Endothelial cell of umbilical vein (primary cell): ENCODE data around the gene ANGPTL2. TPM values are rescaled to one million over a fixed set of nuclear protein-coding genes. Genes with fewer than 3 reads are reported as not detected.

Source experiments
- BruUV-seq: library from RNA; stranded (reverse); fragments of 400-500 nt; replicated peaks from 2 replicates; lab custom pipeline; 2021; lab: Mats Ljungman, UMichigan
- CTCF ChIA-PET: fragments of 300-600, 350-600 bp; sonication (Branson Sonifier 250); formaldehyde crosslinking; loops from one replicate; lab custom pipeline; 2021; ENCODE audit warnings: antibody characterized with exemption, inconsistent platforms; lab: Charles Lee
- POLR2A ChIA-PET: fragments of 300-600, 350-600 bp; sonication (Branson Sonifier 250); formaldehyde crosslinking; loops from one replicate; lab custom pipeline; 2021; ENCODE audit warnings: antibody characterized with exemption, inconsistent platforms; lab: Charles Lee
- DNase-seq: peaks from one replicate; pipeline ENCODE4 v3.0.0-alpha.2; 2011; ENCODE audit warnings: low read depth, low spot score
- FAIRE-seq: peaks from 2 replicates; lab custom pipeline; 2011; peaks lifted over from hg19 to GRCh38; lab: Jason Lieb, UNC
- H2AFZ ChIP-seq: 2 replicates; pipeline ENCODE4 v1.6.0; 2012; ENCODE audit warnings: low read depth, low read length, control low read depth, inconsistent platforms
- H3K27ac ChIP-seq: 2 replicates; pipeline ENCODE4 v1.5.1; 2011; ENCODE audit warnings: low read depth, mild to moderate bottlenecking, control low read depth, low read length, moderate library complexity; ENCODE audit not compliant: insufficient read depth
- H3K27me3 ChIP-seq, 2 experiments: 2 replicates each; pipeline versions ENCODE4 v1.6.0 to v1.6.1; 2011; ENCODE audit warnings: low read length in 2 of 2, mixed read lengths in 1 of 2; ENCODE audit not compliant: control insufficient read depth in 2 of 2, insufficient read depth in 2 of 2
- H3K36me3 ChIP-seq, 2 experiments: 2 replicates in 1 of 2; 3 replicates in 1 of 2; pipeline ENCODE4 v1.5.1; 2011; ENCODE audit warnings: low read length in 2 of 2, mild to moderate bottlenecking in 1 of 2, moderate library complexity in 1 of 2; ENCODE audit not compliant: control insufficient read depth in 2 of 2, insufficient read depth in 2 of 2; ENCODE audit errors: extremely low read depth in 1 of 2
- H3K4me1 ChIP-seq: 3 replicates; pipeline ENCODE4 v1.5.1; 2011; ENCODE audit warnings: mild to moderate bottlenecking, low read length; ENCODE audit not compliant: control insufficient read depth, insufficient read depth; ENCODE audit errors: extremely low read depth
- H3K4me2 ChIP-seq: 2 replicates; pipeline ENCODE4 v1.6.1; 2011; ENCODE audit warnings: low read length, control low read depth, mixed read lengths; ENCODE audit not compliant: insufficient read depth
- H3K4me3 ChIP-seq, 3 experiments: fragments of 200-600 bp in 1 of 3; sonication (generic), shearing (Covaris generic) in 1 of 3; replicated peaks in 1 of 3; 2 replicates each; pipeline ENCODE4 v1.5.1; 2011 to 2016; ENCODE audit warnings: control low read depth in 3 of 3, low read length in 3 of 3, mild to moderate bottlenecking in 2 of 3, inconsistent platforms in 1 of 3, low read depth in 1 of 3, moderate library complexity in 1 of 3; ENCODE audit not compliant: insufficient read depth in 1 of 3
- H3K79me2 ChIP-seq: 2 replicates; pipeline ENCODE4 v1.6.0; 2012; ENCODE audit warnings: low read length, inconsistent platforms; ENCODE audit not compliant: control insufficient read depth, insufficient read depth
- H3K9ac ChIP-seq: replicated peaks from 2 replicates; pipeline ENCODE3; 2011; ENCODE audit warnings: low read length, control low read depth; ENCODE audit not compliant: insufficient read depth; ENCODE audit errors: extremely low read depth
- H3K9me1 ChIP-seq: replicated peaks from 3 replicates; pipeline ENCODE4 v1.6.0; 2011; ENCODE audit warnings: mild to moderate bottlenecking, low read length; ENCODE audit not compliant: control insufficient read depth, insufficient read depth; ENCODE audit errors: extremely low read depth
- H3K9me3 ChIP-seq: replicated peaks from 2 replicates; pipeline ENCODE4 v1.5.1; 2012; ENCODE audit warnings: low read length, inconsistent platforms; ENCODE audit not compliant: control insufficient read depth, insufficient read depth
- H4K20me1 ChIP-seq: replicated peaks from 2 replicates; pipeline ENCODE3; 2011; ENCODE audit warnings: mild to moderate bottlenecking, low read length; ENCODE audit not compliant: control insufficient read depth, insufficient read depth; ENCODE audit errors: extremely low read depth
- EZH2 ChIP-seq: IDR thresholded peaks from 2 replicates; pipeline ENCODE4 v1.6.1; 2012; ENCODE audit warnings: borderline replicate concordance, low read depth, mild to moderate bottlenecking, moderate library complexity, low read length, inconsistent platforms; ENCODE audit not compliant: severe bottlenecking
- FOS ChIP-seq: IDR thresholded peaks from 2 replicates; pipeline ENCODE4 v1.6.1; 2011; ENCODE audit warnings: mild to moderate bottlenecking, low read length, moderate library complexity, borderline replicate concordance; ENCODE audit not compliant: insufficient read depth
- GATA2 ChIP-seq: IDR thresholded peaks from 2 replicates; pipeline ENCODE4 v1.7.0; 2011; ENCODE audit warnings: low read depth, mild to moderate bottlenecking, moderate library complexity, mixed read lengths, low read length; ENCODE audit not compliant: insufficient read length, insufficient read depth
- JUN ChIP-seq: IDR thresholded peaks from 2 replicates; pipeline ENCODE4 v1.6.1; 2011; ENCODE audit warnings: borderline replicate concordance, low read depth; ENCODE audit not compliant: insufficient read length, insufficient read depth
- MYC ChIP-seq: IDR thresholded peaks from one replicate; pipeline ENCODE4 v1.6.1; 2011; ENCODE audit warnings: mild to moderate bottlenecking, low read depth, low read length
- POLR2A ChIP-seq: IDR thresholded peaks from 2 replicates; pipeline ENCODE4 v1.6.1; 2012; ENCODE audit warnings: low read depth, mild to moderate bottlenecking, control low read depth, low read length
- POLR2AphosphoS5 ChIP-seq: IDR thresholded peaks from 2 replicates; pipeline ENCODE4 v1.6.1; 2012; ENCODE audit warnings: low read depth, mild to moderate bottlenecking, control low read depth, low read length, moderate library complexity; ENCODE audit not compliant: insufficient read depth
- dilution Hi-C: fragments of 300-500 bp; cut with MboI; formaldehyde crosslinking; loops from one replicate; pipeline ENCODE4 v1.15.0; 2019; ENCODE audit warnings: low sequenced_read_pairs; ENCODE audit not compliant: extremely low pct_ligation_motif_present
- intact Hi-C: fragments of 100-400 bp; cut with micrococcal nuclease; formaldehyde crosslinking; loops from one replicate; pipeline ENCODE4 v1.10.0; 2022
- polyA plus RNA-seq, 4 experiments: library from polyadenylated mRNA; depleted of rRNA in 3 of 4; stranded (reverse) in 3 of 4; unstranded in 1 of 4; fragments of >200 nt; gene quantifications; 2 replicates each; pipeline versions ENCODE4 v1.2.1 to v1.2.3, GENCODE V29; 2011 to 2012; ENCODE audit warnings: missing spikeins in 1 of 4
- total RNA-seq: library from RNA; stranded (reverse); gene quantifications from 2 replicates; pipeline ENCODE4 v1.2.3, GENCODE V29; 2021
- TF ChIP-seq, protein P1 (sequence below), 2 donors: IDR thresholded peaks; 1 replicate in 1 of 2; 2 replicates in 1 of 2; pipeline ENCODE4 v1.5.1; 2011; ENCODE audit warnings: low read length in 2 of 2, mild to moderate bottlenecking in 2 of 2, moderate library complexity in 2 of 2, control low read depth in 1 of 2, inconsistent platforms in 1 of 2, low read depth in 1 of 2; ENCODE audit not compliant: insufficient read depth in 1 of 2; ENCODE audit errors: extremely low read depth in 1 of 2
- TF ChIP-seq, protein P2 (sequence below): IDR thresholded peaks from 2 replicates; pipeline ENCODE4 v1.6.1; 2011; ENCODE audit not compliant: insufficient read depth, insufficient read length

Gene ANGPTL2
- total and polyA plus RNA-seq, 2 donors (not counting 3 experiments of a cell fraction or from before 2014, with no cell fraction given), result 15.1 to 24.5 TPM

DNA sequence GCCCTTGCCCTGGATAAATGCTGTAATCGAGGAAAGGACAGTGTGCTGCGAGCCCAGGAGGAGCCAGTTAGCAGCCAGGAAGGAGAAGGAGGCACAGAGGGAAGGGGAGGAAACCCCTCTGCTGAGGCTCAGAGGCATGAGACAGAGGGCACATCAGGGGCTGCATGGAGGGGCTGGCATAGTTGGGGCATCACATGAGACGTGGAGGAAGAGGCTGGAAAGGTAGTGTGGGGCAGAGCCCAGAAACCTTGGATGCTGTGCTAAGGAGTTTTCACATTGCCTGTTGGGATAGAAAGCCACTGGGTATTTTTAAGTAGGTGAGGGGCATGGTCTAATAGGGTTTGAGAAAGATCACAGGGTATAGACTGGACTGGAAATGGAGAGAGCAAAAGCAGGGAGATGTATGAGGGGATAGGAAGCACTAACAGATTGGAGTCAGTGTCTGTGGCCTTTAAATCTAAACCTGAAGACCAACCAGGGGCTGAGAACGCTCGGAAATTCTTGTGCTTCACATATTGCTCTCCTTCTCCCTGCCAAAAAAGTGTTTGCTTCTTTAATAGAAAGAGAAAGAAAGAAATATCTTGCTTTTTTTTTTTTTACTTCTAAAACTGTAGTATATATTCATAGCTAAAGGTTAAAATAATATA lies 33.0 kb upstream of the ANGPTL2 start:
- Histone ChIP-seq H4K20me1 (no peaks in the 10 kb centered on the region), H3K9me1 (no peaks in the 10 kb centered on the region), H3K27me3 (no peaks in the 10 kb centered on the region), H3K4me2 (no peak overlapping the region), H3K4me1 (peaks cover 14% of the 10 kb centered on the region), H3K27ac (no peak overlapping the region), H3K9ac (no peak overlapping the region), H2AFZ (peak overlapping the region; percentile 26), H3K79me2 (no peaks in the 10 kb centered on the region), H3K9me3 (no peaks in the 10 kb centered on the region), H3K4me3 (no peak overlapping the region), H3K36me3 (no peaks in the 10 kb centered on the region)
- intact Hi-C loops, result no loop called here
- POLR2A ChIA-PET, result interaction anchor here (1.0 kb wide), 1 partner anchor 32 kb away, joined by 3 read pairs; no protein-coding TSS in a partner anchor
- no TSS peak for BruUV-seq
- CTCF ChIA-PET, result interaction anchor here (0.6 to 1.8 kb wide), 12 partner anchors 8 to 215 kb away, joined by 3 to 7 read pairs (median 4); partner anchors contain the start of gene ANGPTL2
- dilution Hi-C loops, result no loop called here
- DNase-seq, result no peak
- FAIRE-seq, result no peak
- TF ChIP-seq MYC (no peak), POLR2AphosphoS5 (no peak), FOS (no peak), POLR2A (no peak), JUN (no peak), EZH2 (no peak), GATA2 (no peak)
- TF ChIP-seq, protein P1, sequence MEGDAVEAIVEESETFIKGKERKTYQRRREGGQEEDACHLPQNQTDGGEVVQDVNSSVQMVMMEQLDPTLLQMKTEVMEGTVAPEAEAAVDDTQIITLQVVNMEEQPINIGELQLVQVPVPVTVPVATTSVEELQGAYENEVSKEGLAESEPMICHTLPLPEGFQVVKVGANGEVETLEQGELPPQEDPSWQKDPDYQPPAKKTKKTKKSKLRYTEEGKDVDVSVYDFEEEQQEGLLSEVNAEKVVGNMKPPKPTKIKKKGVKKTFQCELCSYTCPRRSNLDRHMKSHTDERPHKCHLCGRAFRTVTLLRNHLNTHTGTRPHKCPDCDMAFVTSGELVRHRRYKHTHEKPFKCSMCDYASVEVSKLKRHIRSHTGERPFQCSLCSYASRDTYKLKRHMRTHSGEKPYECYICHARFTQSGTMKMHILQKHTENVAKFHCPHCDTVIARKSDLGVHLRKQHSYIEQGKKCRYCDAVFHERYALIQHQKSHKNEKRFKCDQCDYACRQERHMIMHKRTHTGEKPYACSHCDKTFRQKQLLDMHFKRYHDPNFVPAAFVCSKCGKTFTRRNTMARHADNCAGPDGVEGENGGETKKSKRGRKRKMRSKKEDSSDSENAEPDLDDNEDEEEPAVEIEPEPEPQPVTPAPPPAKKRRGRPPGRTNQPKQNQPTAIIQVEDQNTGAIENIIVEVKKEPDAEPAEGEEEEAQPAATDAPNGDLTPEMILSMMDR (IDR thresholded peaks at IDR 0.05; ENCODE audit: extremely low read depth in 1 of 2, insufficient read depth in 1 of 2, low read depth in 1 of 2, low read length in 2 of 2), result no peak
- TF ChIP-seq, protein P2, sequence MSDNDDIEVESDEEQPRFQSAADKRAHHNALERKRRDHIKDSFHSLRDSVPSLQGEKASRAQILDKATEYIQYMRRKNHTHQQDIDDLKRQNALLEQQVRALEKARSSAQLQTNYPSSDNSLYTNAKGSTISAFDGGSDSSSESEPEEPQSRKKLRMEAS, result no peak
